ENCODE results near the gene MGAT4D. TPM values are rescaled to one million over a fixed set of nuclear protein-coding genes. Genes with fewer than 3 reads are reported as not detected.

Gene MGAT4D
- not detected for total RNA-seq

DNA sequence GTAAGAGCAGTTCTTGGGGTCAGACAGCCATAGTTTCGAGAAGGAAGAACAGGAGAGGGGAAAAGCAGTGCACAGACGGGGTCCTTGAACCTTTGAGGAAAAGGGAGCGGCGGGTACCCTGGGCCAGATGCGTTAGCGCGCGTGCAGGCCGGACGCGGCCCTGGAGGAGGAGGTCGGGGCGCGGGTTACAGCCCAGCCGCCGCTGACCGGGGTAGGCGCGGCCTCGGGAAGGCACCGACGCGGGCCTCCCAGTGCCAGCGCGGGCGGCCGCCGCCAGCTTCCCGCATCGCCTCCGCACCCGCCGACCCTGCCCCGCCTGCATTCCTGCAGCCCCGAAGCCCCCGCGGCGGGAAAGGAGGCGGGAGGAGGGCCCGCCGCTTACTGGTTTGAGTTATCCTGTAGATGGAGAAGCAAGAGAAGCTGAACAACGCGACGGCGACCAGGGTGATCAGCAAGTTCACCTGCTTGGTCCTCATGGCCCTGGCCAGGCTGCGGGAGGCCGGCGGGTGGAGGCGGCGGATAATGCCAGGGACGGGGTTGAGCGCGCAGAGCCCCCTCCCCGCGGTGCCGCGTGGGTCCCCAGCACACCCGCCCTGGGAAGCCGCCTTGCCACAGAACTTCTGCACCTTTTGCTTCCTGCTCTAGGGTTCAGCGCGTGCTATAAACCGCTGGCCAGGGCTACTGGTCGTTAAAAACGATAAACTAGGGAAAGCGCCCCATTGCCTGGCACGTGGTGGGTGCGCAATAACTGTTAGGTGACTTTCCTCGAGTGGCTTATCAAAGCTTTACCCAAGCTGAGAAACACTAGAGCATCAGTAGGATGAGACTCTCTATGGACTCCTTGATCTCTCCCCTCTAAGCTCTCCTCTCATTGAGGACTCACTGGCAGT lies at the start of gene MGAT4D:
TSS of gene MGAT4D (minus strand) at position 547 of the 890 bp plus-strand sequence. CDS start at position 476, 71 bp downstream.
- Histone ChIP-seq H3K4me3 (peak within 1 kb of the TSS; percentile 37 to 49 (median 40)), H3K27ac (replicated peaks in 1 of 4) (no peak within 1 kb of the TSS), H3K36me3 (no peaks in the 10 kb centered on the region), H3K4me1 (peaks cover 0 to 10% (median 8%) of the 10 kb centered on the region in 4 donors), H3K27me3 (peaks cover 5 to 36% (median 15%) of the 10 kb centered on the region in 4 donors), H3K9me3 (no peaks in the 10 kb centered on the region)
- intact Hi-C loops (cut with DNase I), result no loop called here
- no peak for DNase-seq (ENCODE audit: extremely low spot score)
- TF ChIP-seq, protein P1, sequence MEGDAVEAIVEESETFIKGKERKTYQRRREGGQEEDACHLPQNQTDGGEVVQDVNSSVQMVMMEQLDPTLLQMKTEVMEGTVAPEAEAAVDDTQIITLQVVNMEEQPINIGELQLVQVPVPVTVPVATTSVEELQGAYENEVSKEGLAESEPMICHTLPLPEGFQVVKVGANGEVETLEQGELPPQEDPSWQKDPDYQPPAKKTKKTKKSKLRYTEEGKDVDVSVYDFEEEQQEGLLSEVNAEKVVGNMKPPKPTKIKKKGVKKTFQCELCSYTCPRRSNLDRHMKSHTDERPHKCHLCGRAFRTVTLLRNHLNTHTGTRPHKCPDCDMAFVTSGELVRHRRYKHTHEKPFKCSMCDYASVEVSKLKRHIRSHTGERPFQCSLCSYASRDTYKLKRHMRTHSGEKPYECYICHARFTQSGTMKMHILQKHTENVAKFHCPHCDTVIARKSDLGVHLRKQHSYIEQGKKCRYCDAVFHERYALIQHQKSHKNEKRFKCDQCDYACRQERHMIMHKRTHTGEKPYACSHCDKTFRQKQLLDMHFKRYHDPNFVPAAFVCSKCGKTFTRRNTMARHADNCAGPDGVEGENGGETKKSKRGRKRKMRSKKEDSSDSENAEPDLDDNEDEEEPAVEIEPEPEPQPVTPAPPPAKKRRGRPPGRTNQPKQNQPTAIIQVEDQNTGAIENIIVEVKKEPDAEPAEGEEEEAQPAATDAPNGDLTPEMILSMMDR (IDR thresholded peaks at IDR 0.05), result no peak
- TF ChIP-seq EP300 (IDR thresholded peaks at IDR 0.05) (no peak), POLR2AphosphoS5 (IDR thresholded peaks at IDR 0.05) (no peak), POLR2A (IDR thresholded peaks at IDR 0.05; ENCODE audit: low read depth) (no peak)
- 25% methylated on average over 30 of the region's 68 CpGs for WGBS

DNA sequence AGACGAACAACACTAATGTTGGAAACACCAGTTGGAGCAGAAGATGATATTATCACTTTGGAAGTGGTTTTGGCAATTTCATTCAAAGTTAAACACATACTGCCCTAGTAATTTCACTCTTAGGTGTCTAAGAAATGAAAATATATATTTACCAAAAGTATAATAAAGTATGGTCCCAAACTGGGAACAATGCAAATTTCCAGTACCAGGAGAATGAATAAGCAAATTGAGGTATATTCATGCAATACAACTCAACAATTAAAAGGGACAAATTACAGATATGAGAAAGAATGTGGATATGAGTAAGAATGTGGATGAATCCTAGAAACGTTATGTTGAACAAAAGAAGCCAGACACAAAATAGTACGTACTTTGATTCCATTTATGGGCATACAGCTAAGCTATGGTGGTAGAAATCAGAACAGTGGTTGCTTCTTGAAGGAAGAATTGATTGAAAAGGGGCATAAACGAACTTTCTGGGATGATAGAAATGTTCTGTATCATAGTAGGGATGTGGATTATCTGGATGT lies 35.9 kb upstream of the MGAT4D start:
- TF ChIP-seq POLR2A (IDR thresholded peaks at IDR 0.05; ENCODE audit: low read depth), result no peak
- no peak for TF ChIP-seq EP300 (IDR thresholded peaks at IDR 0.05)
- TF ChIP-seq, protein P1 (IDR thresholded peaks at IDR 0.05), result no peak
- no peak for TF ChIP-seq POLR2AphosphoS5 (IDR thresholded peaks at IDR 0.05)
- no peaks in the 10 kb centered on the region for H3K27me3 ChIP-seq
- H3K27ac ChIP-seq (replicated peaks in 1 of 4), result no peak overlapping the region
- H3K9me3 ChIP-seq, result no peaks in the 10 kb centered on the region
- peaks cover 5 to 56% (median 22%) of the 10 kb centered on the region in 4 donors for H3K36me3 ChIP-seq
- H3K4me3 ChIP-seq, result no peak overlapping the region
- intact Hi-C loops (cut with DNase I), result no loop called here
- WGBS, result 82% methylated on average over 4 of the region's 4 CpGs
- no peak for DNase-seq (ENCODE audit: extremely low spot score)
- H3K4me1 ChIP-seq, result no peaks in the 10 kb centered on the region

- 93% methylated on average over 1 of the region's 1 CpG for WGBS
- no peaks in the 10 kb centered on the region for H3K27me3 ChIP-seq
- no peak overlapping the region for H3K27ac ChIP-seq (replicated peaks in 1 of 4)
- H3K36me3 ChIP-seq, result peaks cover 0 to 32% (median 4%) of the 10 kb centered on the region in 4 donors
- TF ChIP-seq POLR2AphosphoS5 (IDR thresholded peaks at IDR 0.05) (no peak), POLR2A (IDR thresholded peaks at IDR 0.05; ENCODE audit: low read depth) (no peak), EP300 (IDR thresholded peaks at IDR 0.05) (no peak)
- TF ChIP-seq, protein P1 (IDR thresholded peaks at IDR 0.05), result no peak
- H3K4me3 ChIP-seq, result no peak overlapping the region
- no peak for DNase-seq (ENCODE audit: extremely low spot score)
- intact Hi-C loops (cut with DNase I), result loop anchor here (5.0 kb wide), 1 partner anchor 157 kb away; the partner anchor contains the start of gene SCOC
- no peaks in the 10 kb centered on the region for H3K9me3 ChIP-seq
- H3K4me1 ChIP-seq, result peaks cover 7 to 15% (median 10%) of the 10 kb centered on the region in 4 donors
Measured at GRCh38 chr4:140529434-140529833, 31.3 kb upstream of the MGAT4D start.

DNA sequence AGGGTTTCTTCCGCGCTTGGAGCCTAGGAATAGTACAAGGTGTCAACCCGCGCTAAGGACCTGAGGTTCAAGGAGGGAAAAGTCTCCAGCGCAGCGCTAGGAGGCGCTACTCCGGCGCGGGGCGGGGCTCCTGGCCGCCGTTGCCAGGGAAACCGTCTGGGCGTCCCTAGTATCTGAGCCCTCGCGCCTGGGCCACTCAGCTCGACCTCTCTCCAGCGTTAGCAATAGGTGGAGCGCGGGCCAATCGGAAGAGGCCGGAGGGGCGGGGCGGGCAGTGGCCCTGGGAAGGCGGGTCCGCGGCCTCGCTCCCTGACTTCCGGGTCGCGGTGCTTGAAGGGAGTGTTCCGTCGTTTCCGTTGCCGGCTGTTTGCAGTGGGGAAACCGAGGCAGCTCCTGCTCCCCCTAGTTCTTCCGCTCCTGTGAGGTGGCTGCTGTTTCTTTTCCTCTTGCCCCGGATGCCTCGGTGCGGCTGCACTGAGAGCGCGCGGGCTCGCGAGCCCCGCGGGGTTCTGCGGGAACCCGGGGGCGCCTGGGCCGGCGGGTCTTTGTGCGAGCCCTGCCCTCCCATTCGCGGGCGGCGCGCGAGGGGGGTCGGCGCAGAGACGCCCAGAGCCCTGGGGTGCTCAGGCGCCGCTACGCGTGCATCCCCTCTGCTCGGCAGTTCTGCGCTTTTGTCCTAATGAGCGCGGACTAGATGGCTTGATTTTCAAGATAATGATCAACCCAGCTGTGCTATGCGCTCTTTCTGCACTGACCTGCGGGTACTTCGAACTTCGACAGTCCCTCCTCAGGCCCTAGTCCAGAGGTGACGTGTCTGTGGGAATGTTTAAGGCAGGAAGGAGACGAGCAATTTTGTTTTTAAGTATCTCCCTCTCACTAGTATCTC lies 26.0 kb upstream of the MGAT4D start, which contains the start of gene ELMOD2:
TSS of gene ELMOD2 (plus strand) at position 312 of the 886 bp plus-strand sequence. CDS start 1,261 bp downstream, outside the sequence.
- H3K27me3 ChIP-seq, result no peaks in the 10 kb centered on the region
- intact Hi-C loops (cut with DNase I), result loop anchor here (2.0 to 5.0 kb wide), 2 partner anchors 233 to 331 kb away; partner anchors contain the start of gene TBC1D9
- peaks cover 0 to 12% (median 4%) of the 10 kb centered on the region in 4 donors for H3K36me3 ChIP-seq
- no peak for TF ChIP-seq EP300 (IDR thresholded peaks at IDR 0.05)
- TF ChIP-seq, protein P1 (IDR thresholded peaks at IDR 0.05), result peak; percentile 88 to 94 (median 93)
- peak; percentile 83 to 84 for TF ChIP-seq POLR2AphosphoS5 (IDR thresholded peaks at IDR 0.05)
- TF ChIP-seq POLR2A (IDR thresholded peaks at IDR 0.05; ENCODE audit: low read depth), result peak; percentile 17
- DNase-seq (ENCODE audit: extremely low spot score), result peak; percentile 99
- H3K4me1 ChIP-seq, result peaks cover 13 to 20% (median 15%) of the 10 kb centered on the region in 4 donors
- H3K27ac ChIP-seq (replicated peaks in 1 of 4), result peak within 1 kb of the TSS; percentile 85 to 90 (median 90)
- 3% methylated on average over 37 of the region's 77 CpGs for WGBS
- peak within 1 kb of the TSS; percentile 65 to 99 (median 89) for H3K4me3 ChIP-seq
- H3K9me3 ChIP-seq, result no peaks in the 10 kb centered on the region
